CD4-positive, alpha-beta T cell treated with Interleukin-15 for 4 hours (primary cell): ENCODE data around the gene KLK2.
A peak's percentile ranks its signal among the peaks of the same experiment; 100 is the strongest.
"Not testable (repeated sequence)": the region's sequence is repeated elsewhere in the genome, so short reads cannot be mapped to it uniquely, and the experiment has no call there.

ENCODE experiments used
- DNase-seq: peaks from one replicate; pipeline ENCODE4 v3.0.0-alpha.2; 2020; ENCODE audit warnings: low spot score

The KLK2 gene

GRCh38 chr19:50894478-50895356, 21.5 kb downstream of the KLK2 start:
- no peak for DNase-seq

DNA sequence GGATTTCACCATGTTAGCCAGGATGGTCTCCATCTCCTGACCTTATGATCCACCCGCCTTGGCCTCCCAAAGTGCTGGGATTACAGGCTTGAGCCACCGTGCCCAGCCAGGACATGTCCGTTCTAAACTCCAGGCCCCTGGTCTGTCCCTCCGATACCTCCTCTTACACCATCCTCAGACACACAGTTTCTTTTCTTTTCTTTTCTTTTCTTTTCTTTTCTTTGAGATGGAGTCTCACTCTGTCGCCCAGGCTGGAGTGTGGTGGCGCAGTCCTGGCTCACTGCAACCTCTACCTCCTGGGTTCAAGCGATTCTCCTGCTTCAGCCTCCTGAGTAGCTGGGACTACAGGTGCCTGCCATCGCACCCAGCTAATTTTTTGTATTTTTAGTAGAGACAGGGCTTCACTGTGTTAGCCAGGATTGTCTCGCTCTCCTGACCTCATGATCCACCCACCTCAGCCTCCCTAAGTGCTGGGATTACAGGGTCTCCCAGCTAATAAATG, 22.9 kb downstream of the KLK2 start:
- not testable (repeated sequence) for DNase-seq

- DNase-seq, result no peak
These were observed 23.5 kb downstream of the KLK2 start for GRCh38 chr19:50896591-50897190.

GRCh38 chr19:50897191-50897607, 24.0 kb downstream of the KLK2 start:
- DNase-seq, result no peak

- no peak for DNase-seq
These were observed 24.4 kb downstream of the KLK2 start for GRCh38 chr19:50897612-50898011.

- no peak for DNase-seq
These were observed 24.8 kb downstream of the KLK2 start for GRCh38 chr19:50898018-50898417.

DNA sequence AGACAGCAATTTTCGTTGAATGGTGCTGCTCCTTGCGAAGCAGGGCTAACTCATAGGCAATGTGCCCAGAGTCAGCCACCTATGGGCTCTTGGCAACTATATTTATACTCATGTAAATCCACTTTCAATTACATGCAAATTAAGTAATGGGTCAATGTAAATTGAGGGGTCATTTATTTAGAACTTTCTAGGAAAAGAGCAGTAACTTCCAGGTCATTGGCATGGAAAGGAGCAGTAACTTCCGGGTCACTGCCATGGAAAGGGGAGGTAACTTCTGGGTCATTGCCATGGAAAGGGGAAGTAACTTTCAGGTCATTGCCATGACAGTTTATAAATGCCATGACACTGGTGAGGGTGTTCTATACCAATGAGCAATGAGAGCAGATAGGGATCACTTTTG, 26.3 kb downstream of the KLK2 start:
- no peak for DNase-seq

GRCh38 chr19:50902640-50903039, 29.4 kb downstream of the KLK2 start:
- DNase-seq, result no peak

- DNase-seq, result no peak
These were observed 33.0 kb downstream of the KLK2 start for GRCh38 chr19:50906217-50906616.

DNA sequence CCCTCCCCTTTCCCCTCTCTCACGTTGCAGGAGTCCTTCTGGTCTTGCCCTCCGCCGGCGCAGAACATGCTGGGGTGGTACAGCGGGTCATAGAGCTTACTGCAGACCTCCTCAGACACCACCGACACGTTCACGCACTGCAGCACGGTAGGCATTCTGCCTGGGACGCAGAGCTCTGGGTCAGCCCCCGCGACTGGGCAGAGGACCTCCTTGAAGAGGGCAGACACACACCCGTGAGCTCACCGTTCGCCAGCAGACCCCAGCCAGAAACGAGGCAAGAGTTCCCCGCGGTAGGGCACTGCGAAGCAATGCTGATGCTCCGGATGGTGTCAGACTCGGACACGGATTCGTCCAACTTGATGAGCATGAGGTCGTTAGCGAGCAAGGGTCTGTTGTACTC, 35.1 kb downstream of the KLK2 start:
- no peak for DNase-seq

- no peak for DNase-seq
These were observed 36.2 kb downstream of the KLK2 start for GRCh38 chr19:50909240-50910070.

- DNase-seq, result no peak
These were observed 37.5 kb downstream of the KLK2 start for GRCh38 chr19:50910722-50911121.

DNA sequence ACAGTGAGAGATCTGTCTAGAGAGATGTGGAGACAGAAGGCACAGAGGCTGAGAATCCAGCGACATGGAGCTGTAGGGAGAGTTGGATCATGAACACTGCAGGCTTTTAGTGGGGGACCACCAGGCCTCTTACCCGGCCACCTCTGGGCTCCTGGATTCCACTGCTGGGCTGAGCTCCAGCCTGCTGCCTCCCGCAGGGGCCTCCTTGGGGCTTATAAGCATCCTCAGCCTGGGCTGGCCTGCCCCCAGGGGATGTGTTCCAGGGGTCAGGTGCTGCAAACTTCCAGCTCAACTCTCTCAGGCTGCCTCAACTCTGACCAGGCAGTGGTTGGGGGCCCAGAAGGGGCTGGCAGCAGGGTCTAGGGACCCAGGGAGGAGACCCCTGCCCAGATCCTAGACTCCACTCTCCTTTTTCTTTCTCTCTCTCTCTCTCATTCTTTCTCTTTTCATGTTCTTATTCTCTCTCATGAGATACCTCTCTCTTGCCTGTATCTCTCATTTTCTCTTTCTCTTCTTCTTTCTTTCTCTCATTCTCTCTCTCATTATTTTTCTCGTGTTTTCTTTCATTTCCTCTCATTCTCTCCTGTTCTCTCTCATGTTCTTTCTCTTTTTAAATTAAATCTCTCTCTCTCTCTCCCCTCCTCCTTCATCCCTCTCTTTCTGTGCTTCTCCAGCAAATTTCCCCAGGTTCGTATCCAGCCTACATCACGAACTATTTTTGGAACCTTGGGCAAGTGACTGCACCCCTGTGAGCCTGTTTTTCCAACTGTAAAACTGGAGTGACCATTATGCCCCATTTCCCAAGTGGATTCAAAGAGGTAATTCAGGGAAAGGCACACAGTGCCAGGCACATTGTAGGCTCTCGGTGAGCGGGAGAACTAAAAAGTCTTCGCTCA, 38.2 kb downstream of the KLK2 start, which contains the start of gene KLK4:
TSS of gene KLK4 (minus strand) at position 190 of the 896 bp plus-strand sequence. CDS start 657 bp downstream, outside the sequence.
- no peak for DNase-seq

DNA sequence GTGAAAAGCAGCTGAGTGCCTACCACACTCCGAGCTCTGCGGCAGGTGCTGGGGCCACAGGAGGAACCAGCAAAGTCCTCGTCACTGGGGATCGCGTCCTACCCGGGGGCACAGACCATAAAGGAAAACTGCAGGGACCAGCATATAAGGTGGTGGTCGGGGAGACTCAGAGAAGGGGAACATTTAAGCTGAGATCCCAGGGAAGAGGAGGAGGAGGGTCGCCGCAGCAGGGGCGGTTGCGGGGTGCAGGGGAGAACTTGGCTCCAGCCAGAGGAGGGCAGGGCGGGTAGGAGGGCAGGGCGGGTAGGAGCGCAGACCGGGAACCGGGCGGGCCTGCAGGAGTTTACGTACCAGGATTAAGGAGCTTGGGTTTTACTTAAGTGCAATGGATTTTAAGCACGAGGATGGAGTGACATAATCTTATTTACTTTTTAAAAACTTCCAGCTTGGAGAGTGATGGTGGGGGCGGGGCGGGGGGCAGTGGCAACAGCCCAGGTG, 38.9 kb downstream of the KLK2 start:
- DNase-seq, result no peak

DNA sequence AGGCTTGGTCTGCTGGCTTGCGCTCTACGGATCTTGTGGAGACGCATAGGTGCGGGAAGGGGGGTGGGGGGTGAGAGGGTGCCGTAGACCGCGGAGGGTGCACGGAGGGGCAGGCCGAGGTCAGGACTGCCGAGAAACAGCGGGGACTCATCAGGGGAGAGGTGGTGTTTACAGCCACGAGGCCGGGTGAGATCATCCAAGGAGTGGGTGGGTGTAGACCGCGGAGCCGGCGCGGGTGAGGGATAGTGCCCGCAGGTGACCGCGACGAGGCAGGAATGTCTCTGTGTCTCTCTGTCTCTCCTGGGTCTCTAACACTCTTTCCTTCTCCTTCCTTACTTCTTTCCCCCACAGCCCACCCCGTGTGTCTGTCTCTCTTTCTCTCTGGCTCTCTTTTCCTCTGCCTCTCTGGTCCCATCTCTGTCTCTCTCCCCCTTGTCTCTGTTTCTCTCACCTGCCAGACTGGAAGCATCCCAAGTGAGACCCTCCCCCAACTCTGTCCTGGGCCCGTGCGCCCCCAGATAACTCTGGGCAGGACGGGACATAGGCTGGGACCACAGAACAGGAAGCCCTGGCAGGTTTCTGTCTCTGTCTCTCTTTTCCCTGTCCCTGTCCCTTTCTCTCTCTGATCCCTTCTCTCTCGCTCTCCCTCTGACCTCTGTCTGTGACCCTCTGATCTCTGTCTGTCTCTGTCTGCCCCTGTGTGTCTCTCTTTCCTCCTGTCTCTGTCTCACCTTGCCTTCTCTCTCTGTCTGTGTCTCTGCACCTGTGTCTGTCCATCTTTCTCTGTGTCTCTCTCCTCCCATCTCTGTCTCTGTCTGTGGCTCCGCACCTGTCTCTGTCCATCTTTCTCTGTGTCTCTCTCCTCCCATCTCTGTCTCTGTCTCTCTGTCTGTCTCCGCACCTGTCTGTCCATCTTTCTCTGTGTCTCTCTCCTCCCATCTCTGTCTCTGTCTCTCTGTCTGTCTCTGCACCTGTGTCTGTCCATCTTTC, 39.8 kb downstream of the KLK2 start:
- DNase-seq, result no peak

GRCh38 chr19:50916069-50916468, 42.8 kb downstream of the KLK2 start:
- DNase-seq, result no peak

DNA sequence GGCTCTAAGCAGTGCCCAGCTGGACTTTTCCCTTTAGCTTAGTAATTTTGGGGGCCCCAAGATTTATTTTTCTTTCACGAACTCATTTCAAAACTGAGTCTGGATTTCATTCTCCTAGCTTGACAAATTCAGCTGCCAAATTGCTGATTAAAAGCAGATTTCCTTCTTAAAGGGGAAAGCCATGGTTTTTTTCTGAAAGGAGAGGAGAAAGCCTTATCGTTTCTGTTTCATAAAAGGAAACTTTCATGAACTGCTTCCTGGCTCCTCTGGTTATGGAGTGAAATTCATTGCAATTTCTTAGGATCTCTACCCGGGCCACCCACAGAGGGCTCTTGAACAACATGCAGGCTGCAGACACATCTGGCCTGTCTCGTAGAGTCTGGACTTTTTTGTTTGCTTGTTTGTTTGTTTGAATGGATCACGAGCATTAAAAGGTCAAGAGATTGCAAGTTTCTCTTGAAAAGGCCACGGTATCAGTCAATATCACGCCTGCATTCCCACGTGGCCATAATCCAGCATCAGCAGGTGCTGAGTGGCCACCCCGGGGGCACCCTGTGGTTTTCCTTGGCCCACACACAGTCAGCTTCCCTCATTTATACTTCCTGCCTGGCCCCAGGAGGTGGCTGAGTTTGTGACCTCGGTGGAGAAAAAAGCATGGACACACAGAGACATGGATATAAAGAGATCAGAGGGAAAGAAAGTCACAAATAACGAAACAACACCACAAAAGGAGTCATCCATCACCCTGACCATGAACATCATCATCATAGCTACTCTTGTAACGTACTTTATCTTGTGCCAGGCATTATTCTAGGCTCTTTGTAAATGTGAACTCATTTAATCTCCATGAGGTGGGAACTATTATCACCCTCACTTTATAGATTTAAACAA, 48.4 kb downstream of the KLK2 start:
- no peak for DNase-seq

DNA sequence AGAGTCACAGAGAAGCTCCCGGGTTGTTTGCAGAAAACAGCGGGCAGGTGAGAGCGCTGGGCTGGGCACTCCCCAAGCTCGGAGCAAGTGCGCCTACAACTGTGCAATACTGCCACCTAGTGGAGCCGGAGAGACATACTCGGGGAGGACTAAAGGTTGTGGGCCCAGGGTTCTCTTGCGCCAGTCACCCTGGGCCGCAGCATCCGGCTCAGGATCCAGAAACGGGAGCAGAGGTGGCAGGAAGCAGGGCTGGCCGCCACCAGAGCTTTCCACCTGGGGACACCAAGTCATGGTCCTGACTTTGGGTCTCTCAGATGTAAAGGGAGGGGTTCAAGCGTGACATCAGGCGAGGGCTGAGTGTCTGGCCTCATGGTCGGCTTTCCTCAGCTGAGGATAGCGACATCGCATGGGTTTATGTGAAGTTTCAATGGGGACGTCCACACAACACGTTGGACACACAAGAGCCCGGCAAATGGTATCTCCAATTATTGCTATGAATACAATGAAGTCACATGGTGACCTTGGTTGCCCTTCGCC, 49.1 kb downstream of the KLK2 start:
- peak; percentile 73 for DNase-seq

DNA sequence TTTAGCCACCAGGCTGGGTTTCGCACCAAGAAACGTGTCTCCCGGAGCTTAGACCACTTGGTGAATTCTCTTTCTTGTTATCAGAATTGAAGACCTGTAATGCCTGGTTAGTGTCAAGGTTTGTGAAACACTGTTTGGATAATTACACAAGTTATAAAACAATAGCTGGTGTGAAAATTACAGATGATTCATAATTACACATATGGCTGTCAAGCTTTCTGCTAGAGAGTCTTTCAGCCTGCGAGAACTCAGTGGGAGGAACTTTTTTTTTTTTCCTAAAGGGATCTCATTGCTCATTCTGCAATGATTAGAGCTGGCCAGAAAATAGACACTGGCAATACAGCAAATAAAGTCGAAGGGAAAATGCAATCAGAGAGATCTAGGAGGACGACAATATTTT, 51.3 kb downstream of the KLK2 start:
- no peak for DNase-seq
